Smooth muscle cell (in vitro differentiated cells): ENCODE data around the gene DIAPH2. TPM values are rescaled to one million over a fixed set of nuclear protein-coding genes. Genes with fewer than 3 reads are reported as not detected.

Experiments used
- DNase-seq: peaks from one replicate; lab custom pipeline; 2025; ENCODE audit not compliant: unreplicated experiment; lab: John Stamatoyannopoulos, UW
- H2AFZ ChIP-seq: fragments of 200-600 bp; sonication (generic); 2 replicates; pipeline ENCODE4 v1.6.0; 2016; ENCODE audit warnings: antibody characterized with exemption, low read depth, mild to moderate bottlenecking
- H3F3A ChIP-seq: fragments of 200-600 bp; sonication (generic); 2 replicates; pipeline ENCODE4 v1.6.0; 2017; ENCODE audit warnings: antibody characterized with exemption, low read depth
- H3K27ac ChIP-seq: fragments of 200-600 bp; sonication (generic); 2 replicates; pipeline ENCODE4 v1.5.1; 2016; ENCODE audit warnings: low read depth, mild to moderate bottlenecking
- H3K27me3 ChIP-seq: fragments of 200-600 bp; sonication (generic); 2 replicates; pipeline ENCODE4 v1.6.1; 2016; ENCODE audit warnings: low read depth, mild to moderate bottlenecking
- H3K36me3 ChIP-seq: fragments of 200-600 bp; sonication (generic); 2 replicates; pipeline ENCODE4 v1.5.1; 2016; ENCODE audit warnings: low read depth
- H3K4me1 ChIP-seq: fragments of 200-600 bp; sonication (generic); 2 replicates; pipeline ENCODE4 v1.5.1; 2016; ENCODE audit warnings: low read depth
- H3K4me2 ChIP-seq: fragments of 200-600 bp; sonication (generic); 2 replicates; pipeline ENCODE4 v1.6.0; 2016; ENCODE audit warnings: mild to moderate bottlenecking
- H3K4me3 ChIP-seq: fragments of 200-600 bp; sonication (generic); 2 replicates; pipeline ENCODE4 v1.5.1; 2016; ENCODE audit warnings: mild to moderate bottlenecking
- H3K79me2 ChIP-seq: fragments of 200-600 bp; sonication (generic); 2 replicates; pipeline ENCODE4 v1.6.0; 2016; ENCODE audit warnings: low read depth, mild to moderate bottlenecking
- H3K9ac ChIP-seq: fragments of 200-600 bp; sonication (generic); 2 replicates; pipeline ENCODE4 v1.6.0; 2016; ENCODE audit warnings: low read depth
- H3K9me3 ChIP-seq: fragments of 200-600 bp; sonication (generic); replicated peaks from 2 replicates; pipeline ENCODE4 v1.5.1; 2016; ENCODE audit warnings: low read depth
- H4K20me1 ChIP-seq: fragments of 200-600 bp; sonication (generic); 2 replicates; pipeline ENCODE4 v1.6.0; 2016; ENCODE audit warnings: low read depth
- CTCF ChIP-seq: fragments of 200-600 bp; sonication (generic); IDR thresholded peaks from 2 replicates; pipeline ENCODE4 v1.5.1; 2017; ENCODE audit warnings: borderline replicate concordance, mild to moderate bottlenecking, antibody characterized with exemption; ENCODE audit not compliant: insufficient read depth, poor library complexity, severe bottlenecking
- WGBS: methylation state at CpG from one replicate; pipeline ENCODE4 v1.1.7; 2016; ENCODE audit warnings: low lambda C conversion rate; 5-methylcytosine and 5-hydroxymethylcytosine counted together
- polyA plus RNA-seq: library from polyadenylated mRNA; unstranded; fragments of >200 nt; fragmentation: Nextera tagmentation; extraction: Ambion mirVana; gene quantifications from 2 replicates; pipeline ENCODE4 v1.2.1, GENCODE V29; 2016
- small RNA-seq: library from RNA; depleted of rRNA; stranded (forward); fragments of <200 nt; gene quantifications from one replicate; pipeline ENCODE3, GENCODE V24; 2014
- total RNA-seq: library from RNA; depleted of rRNA; stranded (reverse); fragments of >200 nt; gene quantifications from 2 replicates; pipeline ENCODE4 v1.2.3, GENCODE V29; 2014

The DIAPH2 gene
- total and polyA plus RNA-seq, 2 experiments from 2014 or later = 12.8 to 19.9 TPM

GRCh38 chrX:97639526-97639925, 954.9 kb downstream of the DIAPH2 start:
- no peak overlapping the region for H2AFZ ChIP-seq
- H3K4me2 ChIP-seq = no peak overlapping the region
- no peak overlapping the region for H3K27ac ChIP-seq
- H3K4me3 ChIP-seq = no peak overlapping the region
- no peaks in the 10 kb centered on the region for H4K20me1 ChIP-seq
- WGBS = 32% methylated on average over 5 of the region's 5 CpGs
- no peaks in the 10 kb centered on the region for H3K27me3 ChIP-seq
- no peak for DNase-seq
- H3K9me3 ChIP-seq = no peaks in the 10 kb centered on the region
- peaks cover 20% of the 10 kb centered on the region for H3K4me1 ChIP-seq
- H3K9ac ChIP-seq = no peak overlapping the region
- no peaks in the 10 kb centered on the region for H3F3A ChIP-seq
- no peaks in the 10 kb centered on the region for H3K79me2 ChIP-seq
- no peak for TF ChIP-seq CTCF
- H3K36me3 ChIP-seq = no peaks in the 10 kb centered on the region

Small RNA genes lying within 50 kb of the gene (small RNA-seq; reads per million reads assigned to genes)
- gene RF00017 = not detected
- gene RF00019 = not detected
- gene RN7SL74P = 0.11 reads per million

Other genes starting within 250 kb of the DIAPH2 start
- gene RPA4, start 199.1 kb downstream of the DIAPH2 start, total RNA-seq = 0.09 and 0.67 TPM in 2 replicates
- 0.16 and 1.3 TPM in 2 replicates for gene RPA4, start 199.1 kb downstream of the DIAPH2 start, polyA plus RNA-seq